ENCODE results near the gene IQCN.
"Not testable (repeated sequence)": the region's sequence is repeated elsewhere in the genome, so short reads cannot be mapped to it uniquely, and the experiment has no call there.

Gene IQCN

DNA sequence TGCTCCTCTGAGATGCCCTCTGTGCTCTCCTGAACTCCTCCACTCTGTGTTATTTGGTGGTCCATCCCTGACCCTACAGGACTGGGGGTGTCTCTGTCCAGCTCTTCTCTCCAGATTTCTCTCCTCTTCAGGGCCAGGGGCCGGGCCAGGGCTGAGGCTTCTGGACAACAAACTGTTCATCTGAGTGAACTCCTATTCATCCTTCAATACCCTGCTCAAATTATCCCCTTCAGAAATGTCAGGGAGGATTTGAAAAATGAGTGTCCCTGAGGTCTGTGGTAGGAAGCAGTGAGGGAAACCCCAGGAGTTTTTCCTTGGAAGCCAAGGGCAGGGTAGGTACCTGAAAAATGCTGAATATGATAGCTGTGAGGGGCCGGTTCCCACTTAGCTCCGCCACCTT is 55.7 kb downstream of the IQCN start:
- Histone ChIP-seq H3K27me3 (replicated peaks; ENCODE audit: control insufficient read depth, insufficient read depth, low read length) (no peaks in the 10 kb centered on the region), H3K36me3 (ENCODE audit: control insufficient read depth, insufficient read depth, low read length) (no peaks in the 10 kb centered on the region)

GRCh38 chr19:18218159-18218558 is 56.1 kb downstream of the IQCN start:
- H3K36me3 ChIP-seq (ENCODE audit: control insufficient read depth, insufficient read depth, low read length), result no peaks in the 10 kb centered on the region
- no peak for DNase-seq (ENCODE audit: extremely low read depth, insufficient read length)
- TF ChIP-seq, protein P1, sequence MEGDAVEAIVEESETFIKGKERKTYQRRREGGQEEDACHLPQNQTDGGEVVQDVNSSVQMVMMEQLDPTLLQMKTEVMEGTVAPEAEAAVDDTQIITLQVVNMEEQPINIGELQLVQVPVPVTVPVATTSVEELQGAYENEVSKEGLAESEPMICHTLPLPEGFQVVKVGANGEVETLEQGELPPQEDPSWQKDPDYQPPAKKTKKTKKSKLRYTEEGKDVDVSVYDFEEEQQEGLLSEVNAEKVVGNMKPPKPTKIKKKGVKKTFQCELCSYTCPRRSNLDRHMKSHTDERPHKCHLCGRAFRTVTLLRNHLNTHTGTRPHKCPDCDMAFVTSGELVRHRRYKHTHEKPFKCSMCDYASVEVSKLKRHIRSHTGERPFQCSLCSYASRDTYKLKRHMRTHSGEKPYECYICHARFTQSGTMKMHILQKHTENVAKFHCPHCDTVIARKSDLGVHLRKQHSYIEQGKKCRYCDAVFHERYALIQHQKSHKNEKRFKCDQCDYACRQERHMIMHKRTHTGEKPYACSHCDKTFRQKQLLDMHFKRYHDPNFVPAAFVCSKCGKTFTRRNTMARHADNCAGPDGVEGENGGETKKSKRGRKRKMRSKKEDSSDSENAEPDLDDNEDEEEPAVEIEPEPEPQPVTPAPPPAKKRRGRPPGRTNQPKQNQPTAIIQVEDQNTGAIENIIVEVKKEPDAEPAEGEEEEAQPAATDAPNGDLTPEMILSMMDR (IDR thresholded peaks at IDR 0.05; ENCODE audit: insufficient read depth, low read length, poor library complexity, severe bottlenecking), result no peak

More for the DNA sequence above, 55.7 kb downstream of the IQCN start:
- TF ChIP-seq, protein P1 (IDR thresholded peaks at IDR 0.05; ENCODE audit: insufficient read depth, low read length, poor library complexity, severe bottlenecking), result no peak
- no peak for DNase-seq (ENCODE audit: extremely low read depth, insufficient read length)
- H3K4me3 ChIP-seq (replicated peaks; ENCODE audit: low read depth, low read length), result no peak overlapping the region

GRCh38 chr19:18216789-18217188 is 57.5 kb downstream of the IQCN start:
- Histone ChIP-seq H3K36me3 (ENCODE audit: control insufficient read depth, insufficient read depth, low read length) (no peaks in the 10 kb centered on the region), H3K27me3 (replicated peaks; ENCODE audit: control insufficient read depth, insufficient read depth, low read length) (no peaks in the 10 kb centered on the region), H3K4me3 (replicated peaks; ENCODE audit: low read depth, low read length) (no peak overlapping the region)
- TF ChIP-seq, protein P1 (IDR thresholded peaks at IDR 0.05; ENCODE audit: insufficient read depth, low read length, poor library complexity, severe bottlenecking), result no peak
- no peak for DNase-seq (ENCODE audit: extremely low read depth, insufficient read length)

More at GRCh38 chr19:18218159-18218558, 56.1 kb downstream of the IQCN start:
- H3K27me3 ChIP-seq (replicated peaks; ENCODE audit: control insufficient read depth, insufficient read depth, low read length), result no peaks in the 10 kb centered on the region
- no peak overlapping the region for H3K4me3 ChIP-seq (replicated peaks; ENCODE audit: low read depth, low read length)

DNA sequence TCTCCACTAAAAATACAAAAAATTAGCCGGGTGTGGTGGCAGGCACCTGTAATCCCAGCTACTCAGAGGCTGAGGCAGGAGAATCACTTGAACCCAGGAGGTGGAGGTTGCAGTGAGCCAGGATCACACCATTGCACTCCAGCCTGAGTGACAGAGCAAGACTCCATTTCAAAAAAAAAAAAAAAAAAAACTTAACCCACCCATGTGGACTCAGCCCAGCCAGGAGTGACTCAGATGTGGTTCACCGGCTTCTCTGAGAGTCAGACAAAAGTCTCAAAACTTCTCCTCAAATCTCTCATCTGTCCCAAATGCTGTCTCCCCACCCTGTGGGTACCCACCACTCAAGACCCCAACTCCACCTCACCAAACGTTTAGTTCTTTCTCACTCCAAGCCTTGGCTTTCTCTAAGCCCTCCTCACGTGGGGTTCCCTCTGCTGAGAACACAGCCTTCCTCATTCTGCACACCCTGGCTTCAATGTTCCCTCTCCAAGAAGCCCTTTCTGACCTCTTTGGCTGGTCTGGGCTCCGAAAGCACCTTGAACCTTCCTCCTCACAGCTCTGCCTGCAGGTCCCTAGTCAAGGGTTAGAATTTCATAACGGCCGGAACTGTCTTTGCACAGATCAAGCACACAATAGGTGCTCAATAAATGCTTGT is 59.3 kb downstream of the IQCN start:
- TF ChIP-seq, protein P1 (IDR thresholded peaks at IDR 0.05; ENCODE audit: insufficient read depth, low read length, poor library complexity, severe bottlenecking), result no peak
- no peaks in the 10 kb centered on the region for H3K36me3 ChIP-seq (ENCODE audit: control insufficient read depth, insufficient read depth, low read length)
- H3K27me3 ChIP-seq (replicated peaks; ENCODE audit: control insufficient read depth, insufficient read depth, low read length), result no peaks in the 10 kb centered on the region; the same call in none of the 2 replicates
- no peak overlapping the region for H3K4me3 ChIP-seq (replicated peaks; ENCODE audit: low read depth, low read length)
- no peak for DNase-seq (ENCODE audit: extremely low read depth, insufficient read length)

DNA sequence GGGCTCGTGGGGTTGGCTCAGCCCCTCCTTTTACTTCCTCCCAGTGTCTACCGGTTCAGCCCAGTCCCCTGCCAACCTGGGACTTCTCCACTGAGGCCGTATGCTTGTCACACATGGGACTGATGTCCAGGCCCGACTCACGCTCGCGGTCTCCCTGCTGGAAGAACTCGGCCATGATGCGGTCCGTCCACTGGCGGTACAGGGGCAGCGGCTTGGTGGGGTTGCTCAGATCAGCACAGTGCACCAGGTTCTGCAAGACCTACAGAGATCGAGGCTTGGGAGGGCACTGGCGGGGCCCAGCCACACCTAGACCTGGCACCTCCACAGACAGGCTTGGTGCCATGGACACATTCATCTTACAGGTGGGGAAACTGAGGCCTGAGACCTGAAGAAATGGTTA is 62.6 kb downstream of the IQCN start:
- TF ChIP-seq, protein P1 (IDR thresholded peaks at IDR 0.05; ENCODE audit: insufficient read depth, low read length, poor library complexity, severe bottlenecking), result no peak
- Histone ChIP-seq H3K27me3 (replicated peaks; ENCODE audit: control insufficient read depth, insufficient read depth, low read length) (peaks cover 2% of the 10 kb centered on the region), H3K4me3 (replicated peaks; ENCODE audit: low read depth, low read length) (no peak overlapping the region), H3K36me3 (ENCODE audit: control insufficient read depth, insufficient read depth, low read length) (no peaks in the 10 kb centered on the region)
- no peak for DNase-seq (ENCODE audit: extremely low read depth, insufficient read length)

- DNase-seq (ENCODE audit: extremely low read depth, insufficient read length); H3K27me3 ChIP-seq (replicated peaks; ENCODE audit: control insufficient read depth, insufficient read depth, low read length); H3K36me3 ChIP-seq (ENCODE audit: control insufficient read depth, insufficient read depth, low read length); H3K4me3 ChIP-seq (replicated peaks; ENCODE audit: low read depth, low read length): not testable (repeated sequence)
These were observed 64.3 kb downstream of the IQCN start for GRCh38 chr19:18209912-18210311.
